SH-SY5Y (cell line): ENCODE data around the gene BAG2.

Experiments used
- GATA2 ChIP-seq: IDR thresholded peaks from 2 replicates; pipeline ENCODE4 v1.6.1; 2011; ENCODE audit warnings: mild to moderate bottlenecking, low read depth, low read length
- GATA3 ChIP-seq: IDR thresholded peaks from 2 replicates; pipeline ENCODE4 v1.6.1; 2011; ENCODE audit warnings: low read depth, mild to moderate bottlenecking, low read length, moderate library complexity

Gene BAG2

DNA sequence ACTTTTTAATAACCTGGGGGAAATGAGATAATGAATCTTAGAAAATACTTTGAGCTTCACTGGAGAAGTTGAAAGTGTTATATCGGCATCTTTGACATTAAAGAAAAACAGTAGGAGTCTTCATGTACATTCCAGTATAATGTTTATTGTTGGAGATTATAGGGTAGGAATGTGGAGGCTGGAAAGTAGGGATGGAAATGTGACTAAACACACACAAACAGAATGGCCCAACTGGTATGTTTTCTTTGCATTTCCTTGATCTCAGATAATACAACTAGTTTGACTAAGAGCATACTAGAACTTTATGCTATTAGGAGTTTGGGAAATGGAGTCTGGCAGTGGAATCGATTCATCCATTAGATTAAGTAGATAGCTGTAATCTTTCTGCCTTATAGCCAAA, 10.1 kb upstream of the BAG2 start:
- TF ChIP-seq GATA2 (no peak), GATA3 (no peak)

DNA sequence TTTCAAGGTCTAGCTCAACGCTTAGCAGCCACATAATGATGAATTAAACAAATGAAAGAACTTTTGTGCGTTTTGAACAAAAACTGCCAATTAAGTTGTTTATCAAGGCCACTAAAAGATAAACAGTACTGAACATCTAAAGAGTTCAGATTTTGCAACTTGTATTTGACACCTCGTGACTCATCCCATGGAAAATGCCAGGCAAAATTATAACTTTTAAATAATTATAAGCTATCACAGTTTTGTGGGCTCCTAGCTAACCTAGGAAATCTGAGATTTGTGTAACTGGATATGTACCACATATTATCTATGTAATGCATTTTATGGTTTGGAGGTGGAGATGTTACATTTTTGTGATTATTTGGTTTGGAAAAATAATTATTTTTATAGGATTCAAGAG, 9.6 kb upstream of the BAG2 start:
- TF ChIP-seq GATA3 (no peak), GATA2 (no peak)

DNA sequence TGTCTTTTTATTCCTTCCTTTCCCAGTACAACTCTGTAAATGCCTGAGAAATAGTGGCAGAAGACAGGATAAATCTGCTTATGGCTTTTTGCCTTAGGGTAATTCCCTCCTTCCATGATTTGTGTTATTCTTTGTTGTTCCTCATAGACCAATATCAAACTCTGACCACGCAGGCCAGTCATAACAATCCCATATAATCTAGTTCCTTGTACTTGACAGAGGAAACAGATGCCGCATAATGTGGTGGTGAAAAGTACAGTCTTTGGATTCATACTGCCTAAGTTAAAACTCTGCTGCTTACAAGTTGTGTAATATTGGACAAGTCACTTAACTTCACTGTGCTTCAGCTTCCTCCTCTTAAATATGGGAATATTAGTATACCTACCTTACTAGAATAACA, 8.2 kb upstream of the BAG2 start:
- TF ChIP-seq GATA2 (no peak), GATA3 (no peak)

DNA sequence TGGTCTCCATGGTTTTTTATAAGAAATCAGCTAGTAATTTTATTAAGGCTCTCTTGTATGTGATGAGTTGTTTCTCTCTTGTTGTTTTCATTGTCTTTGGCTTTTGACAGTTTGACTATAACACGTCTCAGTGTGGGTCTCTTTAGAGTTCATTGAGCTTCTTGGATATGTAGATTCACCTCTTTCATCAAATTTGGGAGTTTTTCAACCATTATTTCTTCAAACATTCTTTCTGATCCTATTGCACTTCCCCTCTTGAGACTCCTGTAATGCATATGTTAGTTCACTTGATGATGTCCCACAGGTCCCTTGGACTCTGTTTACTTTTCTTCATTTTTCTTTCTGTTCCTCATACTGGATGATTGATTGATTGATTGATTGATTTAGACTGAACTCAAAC, 7.0 kb upstream of the BAG2 start:
- TF ChIP-seq GATA2 (no peak), GATA3 (no peak)

DNA sequence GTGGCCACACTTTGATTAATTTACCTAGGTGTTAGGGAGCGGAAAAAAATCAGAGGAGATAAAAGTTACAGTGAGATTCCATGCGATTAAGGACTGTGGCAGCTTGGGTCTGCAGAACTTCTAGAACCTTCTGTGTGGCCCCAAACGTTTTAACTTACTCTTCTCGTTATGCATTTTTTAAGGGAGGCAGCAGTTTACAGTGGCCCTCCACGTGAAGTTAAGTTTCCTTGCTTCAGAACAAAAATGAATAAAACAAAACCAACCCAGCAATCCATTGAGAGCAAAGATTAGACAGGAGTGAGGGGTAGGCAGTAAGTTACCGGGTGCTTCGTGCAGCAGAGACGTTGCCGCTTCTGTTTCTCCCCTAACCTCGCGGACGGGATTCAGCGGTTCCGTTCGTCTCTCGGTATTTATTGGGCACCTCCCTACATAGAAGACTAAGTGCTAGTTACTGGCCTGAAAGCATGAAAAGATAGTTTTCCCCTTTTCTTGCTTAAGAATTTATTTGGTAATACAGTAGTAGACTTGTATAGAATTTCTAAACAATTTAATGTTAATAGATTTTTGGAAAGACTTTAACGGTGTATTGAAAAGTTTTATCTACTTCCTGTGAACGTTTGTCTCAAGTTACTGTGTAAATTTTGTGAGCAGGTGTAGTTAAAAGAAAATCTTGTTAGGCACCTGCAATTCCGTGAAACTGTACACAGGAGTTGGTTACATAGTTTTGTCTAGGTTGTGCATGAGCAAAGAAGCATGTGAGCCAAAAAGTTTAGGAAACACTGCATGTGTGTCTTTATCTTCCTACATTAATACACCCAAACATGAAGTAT, 1.1 kb downstream of the BAG2 start:
- TF ChIP-seq GATA3 = no peak
- no peak for TF ChIP-seq GATA2

DNA sequence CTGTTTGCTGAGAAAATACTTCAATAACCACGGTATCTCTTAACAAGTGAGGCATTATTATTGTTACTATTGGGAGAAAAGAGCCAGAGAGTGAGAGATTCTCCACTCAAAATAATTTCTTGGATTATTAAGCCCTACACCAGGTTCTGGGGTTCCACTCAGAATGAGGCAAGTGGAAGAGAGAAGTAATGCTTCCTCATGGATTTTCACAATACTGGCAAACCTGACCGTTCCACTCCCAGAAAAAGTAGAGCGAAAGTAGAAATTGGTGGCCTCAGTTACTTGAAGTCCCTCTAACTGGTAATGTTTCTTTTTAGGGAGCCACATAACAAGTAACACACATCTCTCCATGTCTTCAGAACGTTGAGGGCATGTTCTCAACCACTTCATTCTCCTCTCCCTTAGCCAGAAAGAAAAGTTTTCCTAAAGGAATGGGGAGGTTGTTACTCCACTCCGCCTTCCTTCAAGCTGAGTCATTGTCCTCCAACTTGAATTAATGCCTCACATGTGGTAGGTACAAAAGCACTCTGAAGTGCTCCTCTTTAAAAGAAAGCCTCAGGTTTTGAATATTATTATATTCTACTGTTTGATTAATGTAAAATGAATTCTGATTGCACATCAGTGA, 1.9 kb downstream of the BAG2 start:
- no peak for TF ChIP-seq GATA2
- TF ChIP-seq GATA3 = no peak

DNA sequence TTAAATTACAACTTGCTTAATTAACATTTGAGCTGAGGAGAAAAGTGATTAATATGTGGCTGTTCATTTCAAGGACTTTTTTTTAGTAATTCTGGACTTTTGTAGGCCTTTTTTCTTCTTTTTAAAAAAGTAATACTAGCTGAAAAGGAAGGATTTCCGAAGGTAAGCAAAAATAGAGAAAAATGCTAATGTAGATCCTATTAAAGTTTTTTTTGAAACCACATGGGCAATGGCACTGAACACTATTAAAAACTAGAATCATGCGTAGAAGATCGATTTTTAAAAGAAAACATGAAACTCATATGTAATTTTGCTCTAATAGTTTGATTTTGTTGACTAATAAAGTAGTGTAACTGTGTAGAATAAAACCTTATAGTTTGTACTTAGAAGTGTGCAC, 2.4 kb downstream of the BAG2 start:
- no peak for TF ChIP-seq GATA2
- no peak for TF ChIP-seq GATA3

DNA sequence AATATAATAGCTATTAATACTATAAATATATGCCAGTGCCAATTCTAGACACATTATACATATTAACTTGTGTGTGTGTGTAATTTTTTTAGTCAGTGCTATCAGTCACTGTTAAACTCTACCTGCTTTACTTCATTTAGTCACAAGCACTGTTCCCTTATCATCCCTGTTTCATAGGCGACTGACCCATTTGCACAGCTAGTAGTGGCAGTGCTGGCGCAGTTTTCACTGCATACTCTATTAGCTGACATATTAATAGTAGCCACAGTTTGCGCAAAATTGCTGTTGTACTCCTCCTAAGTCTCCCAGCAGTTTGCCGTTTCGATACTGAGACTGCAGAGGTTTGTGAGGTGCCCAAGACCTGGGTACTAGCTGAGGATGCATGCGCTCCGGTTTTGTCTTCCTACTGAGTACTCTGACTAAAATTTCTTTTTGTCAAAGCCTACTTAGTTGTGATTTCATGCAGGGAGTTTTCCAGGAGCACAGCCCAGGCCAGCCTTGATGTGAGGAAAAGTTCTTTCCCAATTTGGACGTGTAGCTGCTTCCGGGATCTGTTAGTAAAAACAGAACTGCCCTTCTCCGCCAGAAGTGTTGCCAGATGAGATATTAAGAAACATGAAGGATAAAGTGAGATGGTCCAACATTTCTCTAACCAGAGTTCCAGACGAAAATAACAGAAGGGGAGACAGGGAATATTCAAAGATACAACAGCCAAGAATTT, 5.6 kb downstream of the BAG2 start:
- TF ChIP-seq GATA2 (no peak), GATA3 (no peak)

DNA sequence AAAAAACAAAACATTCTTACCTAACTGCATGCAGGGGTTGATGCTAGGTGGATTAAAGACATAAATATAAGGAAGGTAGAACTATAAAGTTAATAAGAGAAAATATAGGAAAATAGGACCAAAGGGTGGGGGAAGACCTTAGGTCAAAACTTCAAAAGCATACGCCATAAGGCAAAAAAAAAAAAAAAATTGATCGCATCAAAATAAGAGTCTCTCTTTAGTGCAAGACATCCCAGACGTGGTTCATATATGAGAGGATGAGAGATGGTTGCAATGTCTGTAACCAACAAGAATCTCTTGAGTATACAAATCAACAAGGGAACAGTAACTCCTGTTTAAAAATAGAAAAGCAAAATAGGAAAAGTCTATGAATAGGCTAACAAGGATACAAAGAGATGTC, 8.5 kb downstream of the BAG2 start:
- no peak for TF ChIP-seq GATA2
- no peak for TF ChIP-seq GATA3

DNA sequence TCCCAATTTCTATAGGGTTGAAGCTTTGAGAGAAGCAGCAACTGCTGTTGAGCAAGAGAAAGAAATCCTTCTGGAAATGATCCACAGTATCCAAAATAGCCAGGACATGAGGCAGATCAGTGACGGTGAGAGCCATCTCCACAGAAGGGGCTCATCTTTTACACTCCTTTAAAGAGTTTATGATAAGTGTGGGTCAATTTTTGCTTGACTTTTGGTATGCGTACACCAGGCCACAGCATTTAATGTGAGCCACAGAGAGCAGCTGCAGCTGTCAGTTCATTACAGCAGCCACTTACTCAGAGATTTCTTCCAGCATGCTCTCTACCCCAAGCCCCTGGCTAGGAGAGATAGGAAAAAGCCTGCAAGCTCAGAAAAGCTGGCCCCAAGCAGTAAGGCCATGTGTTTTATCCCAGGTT, 9.9 kb downstream of the BAG2 start:
- TF ChIP-seq GATA2 (no peak), GATA3 (no peak)

DNA sequence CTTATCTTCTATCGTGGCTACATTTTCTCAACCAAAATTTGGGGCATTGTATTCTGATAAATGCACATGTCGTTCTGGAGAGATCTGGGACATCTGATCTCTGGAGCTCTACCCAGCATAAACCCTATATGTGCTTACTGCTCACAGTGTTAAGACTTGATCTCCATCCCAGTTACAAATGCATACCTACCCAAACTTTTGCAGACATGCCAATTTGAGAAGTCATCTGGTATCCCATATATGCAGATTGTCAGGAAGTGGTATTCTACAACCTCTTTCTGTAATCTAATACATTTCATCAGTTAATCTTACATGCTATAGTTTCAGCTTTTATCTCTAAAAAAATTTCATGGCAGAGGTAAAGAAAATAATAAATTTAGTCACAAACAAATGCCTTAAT, 11.2 kb downstream of the BAG2 start:
- TF ChIP-seq GATA2 (no peak), GATA3 (no peak)

DNA sequence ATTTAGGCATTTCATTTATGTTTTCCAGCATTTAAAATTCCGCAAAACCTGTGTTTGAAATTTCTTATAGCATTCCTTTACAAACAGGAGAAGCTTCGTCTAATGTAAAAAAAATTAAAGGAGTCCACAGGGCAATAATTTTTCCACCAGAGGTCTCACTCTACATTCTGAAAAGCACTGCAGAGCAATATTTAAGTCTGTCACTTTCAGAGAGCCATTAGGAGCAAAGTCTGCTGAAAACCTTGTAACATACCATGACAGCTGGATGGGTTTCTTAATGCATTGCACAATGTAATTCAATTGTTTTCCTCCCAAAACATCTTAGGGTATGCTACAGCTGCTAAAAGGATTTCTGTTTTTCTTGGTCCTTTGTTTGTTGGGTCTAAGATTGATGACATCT, 18.0 kb downstream of the BAG2 start:
- TF ChIP-seq GATA3 (no peak), GATA2 (no peak)

DNA sequence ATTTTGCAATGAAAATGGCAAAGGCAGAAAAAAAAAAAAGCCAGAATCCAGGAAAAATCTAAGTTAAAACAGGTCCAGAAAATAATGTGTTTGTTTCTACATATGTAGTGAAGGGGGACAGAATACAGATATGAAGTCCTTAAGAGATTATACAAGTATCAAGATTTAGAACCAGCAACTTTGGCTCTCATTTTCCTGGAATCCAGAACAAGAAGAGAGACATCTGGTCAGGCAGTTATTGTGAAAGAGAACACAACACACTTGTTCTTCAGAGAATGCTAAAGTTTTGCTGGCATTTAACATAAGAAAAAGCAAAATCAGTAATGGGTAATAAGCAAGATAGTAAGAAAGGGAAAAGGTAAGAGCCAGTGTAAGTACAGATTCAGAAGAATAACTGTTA, 21.1 kb downstream of the BAG2 start:
- TF ChIP-seq GATA3 (no peak), GATA2 (no peak)

DNA sequence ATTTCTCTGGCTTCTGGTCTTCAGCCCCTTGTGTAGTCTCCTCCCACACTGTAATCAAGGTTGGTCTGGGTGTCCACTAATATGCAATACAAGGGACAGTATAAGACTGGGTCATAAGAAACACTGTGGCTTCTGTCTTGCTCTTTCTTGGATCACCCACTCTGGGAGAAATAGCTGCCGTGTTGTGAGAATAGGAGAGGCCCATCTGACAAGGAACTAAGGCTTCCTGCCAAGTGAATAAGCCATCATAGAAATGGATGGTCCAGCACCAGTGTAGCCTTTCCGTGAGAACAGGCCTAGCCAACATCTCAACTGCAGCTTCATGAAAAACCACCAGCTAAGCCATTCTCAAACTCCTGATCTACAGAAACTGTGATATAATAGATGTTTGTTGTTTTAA, 23.3 kb downstream of the BAG2 start:
- no peak for TF ChIP-seq GATA3
